ENCODE measurements around the gene PKM. TPM values are rescaled to one million over a fixed set of nuclear protein-coding genes. Genes with fewer than 3 reads are reported as not detected.

Gene PKM
- total and polyA plus RNA-seq, 2 donors (not counting 3 experiments of a cell fraction or from before 2014, with no cell fraction given), result 689 to 968 TPM

DNA sequence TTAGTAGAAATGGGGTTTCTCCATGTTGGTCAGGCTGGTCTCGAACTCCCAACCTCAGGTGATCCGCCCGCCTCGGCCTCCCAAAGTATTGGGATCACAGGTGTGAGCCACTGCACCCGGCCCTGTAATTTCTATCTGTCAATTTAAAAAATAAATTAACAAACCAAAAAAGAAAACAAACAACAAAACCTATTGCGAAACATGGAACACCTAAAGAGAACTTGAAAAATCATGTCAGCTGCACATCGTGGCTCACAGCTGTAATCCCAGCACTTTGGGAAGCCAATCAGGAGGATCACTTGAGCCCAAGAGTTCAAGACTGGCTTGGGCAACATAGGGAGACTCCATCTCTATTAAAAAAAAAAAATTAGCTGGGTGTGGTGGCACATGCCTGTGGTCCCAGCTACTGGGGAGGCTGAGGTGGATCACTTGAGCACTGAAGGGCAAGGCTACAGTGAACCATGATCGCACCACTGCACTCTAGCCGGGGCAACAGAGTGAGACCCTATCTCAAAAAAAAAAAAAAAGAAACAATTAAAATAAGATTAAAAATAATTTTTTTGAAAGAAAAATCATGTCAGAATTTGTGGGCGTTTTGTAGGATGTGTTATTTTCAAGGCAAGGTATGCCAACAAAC lies 21.8 kb upstream of the PKM start:
- dilution Hi-C loops (cut with MboI; ENCODE audit: extremely low pct_ligation_motif_present, low sequenced_read_pairs) (no loop called here), intact Hi-C loops (cut with micrococcal nuclease) (no loop called here)
- TF ChIP-seq, protein P1, sequence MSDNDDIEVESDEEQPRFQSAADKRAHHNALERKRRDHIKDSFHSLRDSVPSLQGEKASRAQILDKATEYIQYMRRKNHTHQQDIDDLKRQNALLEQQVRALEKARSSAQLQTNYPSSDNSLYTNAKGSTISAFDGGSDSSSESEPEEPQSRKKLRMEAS (IDR thresholded peaks at IDR 0.05; ENCODE audit: insufficient read depth, insufficient read length), result no peak
- TF ChIP-seq POLR2AphosphoS5 (IDR thresholded peaks at IDR 0.05; ENCODE audit: insufficient read depth, low read depth, low read length) (no peak), GATA2 (IDR thresholded peaks at IDR 0.05; ENCODE audit: insufficient read depth, insufficient read length, low read depth, low read length) (no peak), JUN (IDR thresholded peaks at IDR 0.05; ENCODE audit: borderline replicate concordance, insufficient read depth, insufficient read length, low read depth) (no peak), POLR2A (IDR thresholded peaks at IDR 0.05; ENCODE audit: low read depth, low read length) (no peak), EZH2 (IDR thresholded peaks at IDR 0.05; ENCODE audit: borderline replicate concordance, low read depth, low read length, severe bottlenecking) (no peak), MYC (IDR thresholded peaks at IDR 0.05; ENCODE audit: low read depth, low read length) (no peak), FOS (IDR thresholded peaks at IDR 0.05; ENCODE audit: borderline replicate concordance, insufficient read depth, low read length) (no peak)
- TF ChIP-seq, protein P2, sequence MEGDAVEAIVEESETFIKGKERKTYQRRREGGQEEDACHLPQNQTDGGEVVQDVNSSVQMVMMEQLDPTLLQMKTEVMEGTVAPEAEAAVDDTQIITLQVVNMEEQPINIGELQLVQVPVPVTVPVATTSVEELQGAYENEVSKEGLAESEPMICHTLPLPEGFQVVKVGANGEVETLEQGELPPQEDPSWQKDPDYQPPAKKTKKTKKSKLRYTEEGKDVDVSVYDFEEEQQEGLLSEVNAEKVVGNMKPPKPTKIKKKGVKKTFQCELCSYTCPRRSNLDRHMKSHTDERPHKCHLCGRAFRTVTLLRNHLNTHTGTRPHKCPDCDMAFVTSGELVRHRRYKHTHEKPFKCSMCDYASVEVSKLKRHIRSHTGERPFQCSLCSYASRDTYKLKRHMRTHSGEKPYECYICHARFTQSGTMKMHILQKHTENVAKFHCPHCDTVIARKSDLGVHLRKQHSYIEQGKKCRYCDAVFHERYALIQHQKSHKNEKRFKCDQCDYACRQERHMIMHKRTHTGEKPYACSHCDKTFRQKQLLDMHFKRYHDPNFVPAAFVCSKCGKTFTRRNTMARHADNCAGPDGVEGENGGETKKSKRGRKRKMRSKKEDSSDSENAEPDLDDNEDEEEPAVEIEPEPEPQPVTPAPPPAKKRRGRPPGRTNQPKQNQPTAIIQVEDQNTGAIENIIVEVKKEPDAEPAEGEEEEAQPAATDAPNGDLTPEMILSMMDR (IDR thresholded peaks at IDR 0.05; ENCODE audit: extremely low read depth in 1 of 2, insufficient read depth in 1 of 2, low read depth in 1 of 2, low read length in 2 of 2), result no peak
- Histone ChIP-seq H3K4me2 (ENCODE audit: insufficient read depth, low read length) (no peak overlapping the region), H3K9ac (replicated peaks; ENCODE audit: extremely low read depth, insufficient read depth, low read length) (no peak overlapping the region), H3K9me1 (replicated peaks; ENCODE audit: control insufficient read depth, extremely low read depth, insufficient read depth, low read length) (no peaks in the 10 kb centered on the region), H3K9me3 (replicated peaks; ENCODE audit: control insufficient read depth, insufficient read depth, low read length) (no peaks in the 10 kb centered on the region), H3K4me1 (ENCODE audit: control insufficient read depth, extremely low read depth, insufficient read depth, low read length) (no peaks in the 10 kb centered on the region), H3K4me3 (replicated peaks in 1 of 3; ENCODE audit: insufficient read depth in 1 of 3, low read depth in 1 of 3, low read length in 3 of 3) (no peak overlapping the region), H3K36me3 (ENCODE audit: control insufficient read depth in 2 of 2, extremely low read depth in 1 of 2, insufficient read depth in 2 of 2, low read length in 2 of 2) (peaks cover 14 to 32% of the 10 kb centered on the region in 2 experiments), H3K27me3 (ENCODE audit: control insufficient read depth in 2 of 2, insufficient read depth in 2 of 2, low read length in 2 of 2) (no peaks in the 10 kb centered on the region), H4K20me1 (replicated peaks; ENCODE audit: control insufficient read depth, extremely low read depth, insufficient read depth, low read length) (no peaks in the 10 kb centered on the region), H3K27ac (ENCODE audit: insufficient read depth, low read depth, low read length) (no peak overlapping the region), H2AFZ (ENCODE audit: low read depth, low read length) (no peak overlapping the region), H3K79me2 (ENCODE audit: control insufficient read depth, insufficient read depth, low read length) (no peaks in the 10 kb centered on the region)
- POLR2A ChIA-PET, result no interaction called here
- DNase-seq (ENCODE audit: low read depth, low spot score) (no peak), FAIRE-seq (no peak)
- BruUV-seq (replicated peaks), result no TSS peak
- CTCF ChIA-PET, result no interaction called here
